ENCODE results near the gene SSBP3. TPM values are rescaled to one million over a fixed set of nuclear protein-coding genes. Genes with fewer than 3 reads are reported as not detected.

The SSBP3 gene
- polyA plus RNA-seq, 1 donor (not counting 4 experiments of a cell fraction or from before 2014, with no cell fraction given): 16.9 TPM

DNA sequence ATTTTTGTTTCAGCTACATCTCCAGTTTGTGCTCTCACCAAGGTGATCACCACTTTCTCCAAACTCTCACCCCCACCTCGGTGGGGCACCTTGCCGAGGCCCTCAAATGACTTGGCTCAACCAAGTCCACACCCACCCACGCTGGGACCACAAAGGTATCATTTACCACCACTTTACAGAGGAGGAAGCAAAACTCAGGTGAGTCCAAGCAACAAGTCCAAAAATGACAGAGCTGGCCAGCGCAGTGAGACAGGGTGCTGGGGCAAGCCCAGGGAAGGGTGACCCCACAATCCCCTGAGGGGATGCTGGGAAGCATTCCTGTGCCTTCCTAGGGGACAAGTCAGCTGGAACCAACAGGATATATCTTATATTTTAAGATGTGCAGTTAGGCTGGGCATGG is 24.7 kb downstream of the SSBP3 start:
- H3K9me1 ChIP-seq (ENCODE audit: control insufficient read depth, extremely low read depth, insufficient read depth, low read length): peaks cover 2% of the 10 kb centered on the region
- H3K9me3 ChIP-seq (ENCODE audit: control insufficient read depth, low read depth, low read length): no peaks in the 10 kb centered on the region
- no peak overlapping the region for H3K9ac ChIP-seq (ENCODE audit: control insufficient read depth, extremely low read depth, insufficient read depth, low read length)
- dilution Hi-C loops (cut with MboI; ENCODE audit: extremely low pct_ligation_motif_present, low sequenced_read_pairs): no loop called here
- H3K4me3 ChIP-seq (ENCODE audit: control insufficient read depth in 2 of 3, extremely low read depth in 1 of 3, insufficient read depth in 2 of 3, low read depth in 1 of 3, low read length in 3 of 3): no peak overlapping the region
- no peak overlapping the region for H3K27ac ChIP-seq (ENCODE audit: control insufficient read depth, insufficient read depth, low read length)
- no peaks in the 10 kb centered on the region for H4K20me1 ChIP-seq (ENCODE audit: control insufficient read depth, extremely low read depth, insufficient read depth, low read length)
- H3K27me3 ChIP-seq (ENCODE audit: control insufficient read depth, extremely low read depth, insufficient read depth, low read length): no peaks in the 10 kb centered on the region
- H2AFZ ChIP-seq (ENCODE audit: control insufficient read depth, low read length): no peak overlapping the region
- H3K36me3 ChIP-seq (ENCODE audit: control insufficient read depth in 2 of 2, extremely low read depth in 1 of 2, insufficient read depth in 2 of 2, low read length in 2 of 2): no peaks in the 10 kb centered on the region
- FAIRE-seq (no peak), DNase-seq (ENCODE audit: low read depth, low spot score) (no peak)
- no peaks in the 10 kb centered on the region for H3K4me1 ChIP-seq (ENCODE audit: control insufficient read depth, extremely low read depth, insufficient read depth, low read length)
- TF ChIP-seq EZH2 (IDR thresholded peaks at IDR 0.05; ENCODE audit: low read length): no peak
- TF ChIP-seq, protein P1, sequence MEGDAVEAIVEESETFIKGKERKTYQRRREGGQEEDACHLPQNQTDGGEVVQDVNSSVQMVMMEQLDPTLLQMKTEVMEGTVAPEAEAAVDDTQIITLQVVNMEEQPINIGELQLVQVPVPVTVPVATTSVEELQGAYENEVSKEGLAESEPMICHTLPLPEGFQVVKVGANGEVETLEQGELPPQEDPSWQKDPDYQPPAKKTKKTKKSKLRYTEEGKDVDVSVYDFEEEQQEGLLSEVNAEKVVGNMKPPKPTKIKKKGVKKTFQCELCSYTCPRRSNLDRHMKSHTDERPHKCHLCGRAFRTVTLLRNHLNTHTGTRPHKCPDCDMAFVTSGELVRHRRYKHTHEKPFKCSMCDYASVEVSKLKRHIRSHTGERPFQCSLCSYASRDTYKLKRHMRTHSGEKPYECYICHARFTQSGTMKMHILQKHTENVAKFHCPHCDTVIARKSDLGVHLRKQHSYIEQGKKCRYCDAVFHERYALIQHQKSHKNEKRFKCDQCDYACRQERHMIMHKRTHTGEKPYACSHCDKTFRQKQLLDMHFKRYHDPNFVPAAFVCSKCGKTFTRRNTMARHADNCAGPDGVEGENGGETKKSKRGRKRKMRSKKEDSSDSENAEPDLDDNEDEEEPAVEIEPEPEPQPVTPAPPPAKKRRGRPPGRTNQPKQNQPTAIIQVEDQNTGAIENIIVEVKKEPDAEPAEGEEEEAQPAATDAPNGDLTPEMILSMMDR (optimal IDR thresholded peaks at IDR 0.05 in 1 of 3, IDR thresholded peaks at IDR 0.05 in 1 of 3, conservative IDR thresholded peaks at IDR 0.05 in 1 of 3; ENCODE audit: extremely low read depth in 1 of 3, insufficient read depth in 2 of 3, low read length in 3 of 3): no peak
- no peak overlapping the region for H3K4me2 ChIP-seq (ENCODE audit: control insufficient read depth, extremely low read depth, insufficient read depth, low read depth, low read length)
- H3K79me2 ChIP-seq (ENCODE audit: control insufficient read depth, insufficient read depth, low read length): no peaks in the 10 kb centered on the region

DNA sequence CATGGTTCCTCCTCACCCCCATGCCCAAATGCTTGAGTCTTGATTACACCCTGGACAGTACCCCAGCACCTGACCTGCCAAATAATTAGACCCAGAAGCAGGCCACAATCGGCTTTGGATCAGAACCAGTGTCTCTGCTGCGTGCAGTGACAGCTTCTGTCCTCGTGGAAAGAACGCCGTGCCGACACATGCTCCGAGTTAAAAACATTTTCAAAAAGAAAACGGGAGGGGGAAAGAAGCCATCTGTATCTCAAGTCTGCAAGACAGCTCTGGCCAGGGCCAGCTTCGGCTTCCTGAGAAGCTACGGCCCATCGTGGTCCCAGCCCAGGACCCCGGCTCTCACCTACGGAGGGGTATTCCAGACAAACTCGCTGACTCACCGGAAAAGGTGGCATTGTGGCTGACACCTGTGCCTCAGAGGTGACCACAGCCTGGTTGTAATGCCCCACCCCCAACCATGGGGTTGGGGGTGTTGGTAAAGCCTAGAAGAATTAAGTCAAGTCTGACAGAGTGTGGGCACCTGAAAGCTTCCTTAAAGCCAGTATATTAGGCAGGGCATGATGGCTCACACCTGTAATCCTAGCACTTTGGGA is 25.8 kb downstream of the SSBP3 start:
- DNase-seq (ENCODE audit: low read depth, low spot score) (no peak), FAIRE-seq (no peak)
- H3K9ac ChIP-seq (ENCODE audit: control insufficient read depth, extremely low read depth, insufficient read depth, low read length): no peak overlapping the region
- no peak overlapping the region for H2AFZ ChIP-seq (ENCODE audit: control insufficient read depth, low read length)
- dilution Hi-C loops (cut with MboI; ENCODE audit: extremely low pct_ligation_motif_present, low sequenced_read_pairs): no loop called here
- H4K20me1 ChIP-seq (ENCODE audit: control insufficient read depth, extremely low read depth, insufficient read depth, low read length): no peaks in the 10 kb centered on the region
- H3K27me3 ChIP-seq (ENCODE audit: control insufficient read depth, extremely low read depth, insufficient read depth, low read length): no peaks in the 10 kb centered on the region
- peaks cover 2% of the 10 kb centered on the region for H3K9me1 ChIP-seq (ENCODE audit: control insufficient read depth, extremely low read depth, insufficient read depth, low read length)
- TF ChIP-seq, protein P1 (optimal IDR thresholded peaks at IDR 0.05 in 1 of 3, IDR thresholded peaks at IDR 0.05 in 1 of 3, conservative IDR thresholded peaks at IDR 0.05 in 1 of 3; ENCODE audit: extremely low read depth in 1 of 3, insufficient read depth in 2 of 3, low read length in 3 of 3): no peak
- TF ChIP-seq EZH2 (IDR thresholded peaks at IDR 0.05; ENCODE audit: low read length): no peak
- no peak overlapping the region for H3K27ac ChIP-seq (ENCODE audit: control insufficient read depth, insufficient read depth, low read length)
- no peaks in the 10 kb centered on the region for H3K4me1 ChIP-seq (ENCODE audit: control insufficient read depth, extremely low read depth, insufficient read depth, low read length)
- no peaks in the 10 kb centered on the region for H3K36me3 ChIP-seq (ENCODE audit: control insufficient read depth in 2 of 2, extremely low read depth in 1 of 2, insufficient read depth in 2 of 2, low read length in 2 of 2)
- no peaks in the 10 kb centered on the region for H3K9me3 ChIP-seq (ENCODE audit: control insufficient read depth, low read depth, low read length)
- no peaks in the 10 kb centered on the region for H3K79me2 ChIP-seq (ENCODE audit: control insufficient read depth, insufficient read depth, low read length)
- no peak overlapping the region for H3K4me3 ChIP-seq (ENCODE audit: control insufficient read depth in 2 of 3, extremely low read depth in 1 of 3, insufficient read depth in 2 of 3, low read depth in 1 of 3, low read length in 3 of 3)
- H3K4me2 ChIP-seq (ENCODE audit: control insufficient read depth, extremely low read depth, insufficient read depth, low read depth, low read length): no peak overlapping the region
